ENCODE measurements around the gene WDFY1. TPM values are rescaled to one million over a fixed set of nuclear protein-coding genes. Genes with fewer than 3 reads are reported as not detected.

The WDFY1 gene
- total and polyA plus RNA-seq, 2 donors (not counting 3 experiments of a cell fraction or from before 2014, with no cell fraction given) = 54.7 to 68.7 TPM

- no TSS peak for BruUV-seq (replicated peaks)
- no peaks in the 10 kb centered on the region for H3K79me2 ChIP-seq (ENCODE audit: control insufficient read depth, insufficient read depth, low read length)
- ChIA-PET POLR2A (no interaction called here), CTCF (no interaction called here)
- no peaks in the 10 kb centered on the region for H3K4me1 ChIP-seq (ENCODE audit: control insufficient read depth, extremely low read depth, insufficient read depth, low read length)
- no peak overlapping the region for H3K4me3 ChIP-seq (replicated peaks in 1 of 3; ENCODE audit: insufficient read depth in 1 of 3, low read depth in 1 of 3, low read length in 3 of 3)
- intact Hi-C loops (cut with micrococcal nuclease) (no loop called here), dilution Hi-C loops (cut with MboI; ENCODE audit: extremely low pct_ligation_motif_present, low sequenced_read_pairs) (no loop called here)
- no peaks in the 10 kb centered on the region for H3K9me1 ChIP-seq (replicated peaks; ENCODE audit: control insufficient read depth, extremely low read depth, insufficient read depth, low read length)
- FAIRE-seq (no peak), DNase-seq (ENCODE audit: low read depth, low spot score) (no peak)
- peaks cover 7 to 9% of the 10 kb centered on the region in 2 experiments for H3K36me3 ChIP-seq (ENCODE audit: control insufficient read depth in 2 of 2, extremely low read depth in 1 of 2, insufficient read depth in 2 of 2, low read length in 2 of 2)
- no peaks in the 10 kb centered on the region for H4K20me1 ChIP-seq (replicated peaks; ENCODE audit: control insufficient read depth, extremely low read depth, insufficient read depth, low read length)
- H3K9ac ChIP-seq (replicated peaks; ENCODE audit: extremely low read depth, insufficient read depth, low read length) = no peak overlapping the region
- H2AFZ ChIP-seq (ENCODE audit: low read depth, low read length) = no peak overlapping the region
- no peaks in the 10 kb centered on the region for H3K27me3 ChIP-seq (ENCODE audit: control insufficient read depth in 2 of 2, insufficient read depth in 2 of 2, low read length in 2 of 2)
- no peak overlapping the region for H3K4me2 ChIP-seq (ENCODE audit: insufficient read depth, low read length)
- no peaks in the 10 kb centered on the region for H3K9me3 ChIP-seq (replicated peaks; ENCODE audit: control insufficient read depth, insufficient read depth, low read length)
- no peak overlapping the region for H3K27ac ChIP-seq (ENCODE audit: insufficient read depth, low read depth, low read length)
- no peak for TF ChIP-seq MAX (IDR thresholded peaks at IDR 0.05; ENCODE audit: insufficient read depth, insufficient read length)
- no peak for TF ChIP-seq EZH2 (IDR thresholded peaks at IDR 0.05; ENCODE audit: borderline replicate concordance, low read depth, low read length, severe bottlenecking)
- no peak for TF ChIP-seq JUN (IDR thresholded peaks at IDR 0.05; ENCODE audit: borderline replicate concordance, insufficient read depth, insufficient read length, low read depth)
- no peak for TF ChIP-seq FOS (IDR thresholded peaks at IDR 0.05; ENCODE audit: borderline replicate concordance, insufficient read depth, low read length)
- TF ChIP-seq MYC (IDR thresholded peaks at IDR 0.05; ENCODE audit: low read depth, low read length) = no peak
- TF ChIP-seq, protein P1, sequence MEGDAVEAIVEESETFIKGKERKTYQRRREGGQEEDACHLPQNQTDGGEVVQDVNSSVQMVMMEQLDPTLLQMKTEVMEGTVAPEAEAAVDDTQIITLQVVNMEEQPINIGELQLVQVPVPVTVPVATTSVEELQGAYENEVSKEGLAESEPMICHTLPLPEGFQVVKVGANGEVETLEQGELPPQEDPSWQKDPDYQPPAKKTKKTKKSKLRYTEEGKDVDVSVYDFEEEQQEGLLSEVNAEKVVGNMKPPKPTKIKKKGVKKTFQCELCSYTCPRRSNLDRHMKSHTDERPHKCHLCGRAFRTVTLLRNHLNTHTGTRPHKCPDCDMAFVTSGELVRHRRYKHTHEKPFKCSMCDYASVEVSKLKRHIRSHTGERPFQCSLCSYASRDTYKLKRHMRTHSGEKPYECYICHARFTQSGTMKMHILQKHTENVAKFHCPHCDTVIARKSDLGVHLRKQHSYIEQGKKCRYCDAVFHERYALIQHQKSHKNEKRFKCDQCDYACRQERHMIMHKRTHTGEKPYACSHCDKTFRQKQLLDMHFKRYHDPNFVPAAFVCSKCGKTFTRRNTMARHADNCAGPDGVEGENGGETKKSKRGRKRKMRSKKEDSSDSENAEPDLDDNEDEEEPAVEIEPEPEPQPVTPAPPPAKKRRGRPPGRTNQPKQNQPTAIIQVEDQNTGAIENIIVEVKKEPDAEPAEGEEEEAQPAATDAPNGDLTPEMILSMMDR (IDR thresholded peaks at IDR 0.05; ENCODE audit: extremely low read depth in 1 of 2, insufficient read depth in 1 of 2, low read depth in 1 of 2, low read length in 2 of 2) = no peak
- no peak for TF ChIP-seq GATA2 (IDR thresholded peaks at IDR 0.05; ENCODE audit: insufficient read depth, insufficient read length, low read depth, low read length)
- no peak for TF ChIP-seq POLR2AphosphoS5 (IDR thresholded peaks at IDR 0.05; ENCODE audit: insufficient read depth, low read depth, low read length)
- no peak for TF ChIP-seq POLR2A (IDR thresholded peaks at IDR 0.05; ENCODE audit: low read depth, low read length)
These were observed 56.9 kb downstream of the WDFY1 start for GRCh38 chr2:223888251-223888650.

Data from endothelial cell of umbilical vein (primary cell).